H4 (cell line): ENCODE results near the gene PSMA5. TPM values are rescaled to one million over a fixed set of nuclear protein-coding genes. Genes with fewer than 3 reads are reported as not detected.

ENCODE experiments used
- DNase-seq: peaks from one replicate; pipeline ENCODE4 v3.0.0-alpha.2; 2015; ENCODE audit warnings: low spot score
- total RNA-seq: library from RNA; depleted of rRNA; stranded (reverse); fragments of >200 nt; shearing (Covaris generic); gene quantifications from 2 replicates; pipeline ENCODE4 v1.2.3, GENCODE V29; 2014; rRNA removed

Gene PSMA5
- total RNA-seq, 1 experiment from 2014 or later, result 184 TPM

DNA sequence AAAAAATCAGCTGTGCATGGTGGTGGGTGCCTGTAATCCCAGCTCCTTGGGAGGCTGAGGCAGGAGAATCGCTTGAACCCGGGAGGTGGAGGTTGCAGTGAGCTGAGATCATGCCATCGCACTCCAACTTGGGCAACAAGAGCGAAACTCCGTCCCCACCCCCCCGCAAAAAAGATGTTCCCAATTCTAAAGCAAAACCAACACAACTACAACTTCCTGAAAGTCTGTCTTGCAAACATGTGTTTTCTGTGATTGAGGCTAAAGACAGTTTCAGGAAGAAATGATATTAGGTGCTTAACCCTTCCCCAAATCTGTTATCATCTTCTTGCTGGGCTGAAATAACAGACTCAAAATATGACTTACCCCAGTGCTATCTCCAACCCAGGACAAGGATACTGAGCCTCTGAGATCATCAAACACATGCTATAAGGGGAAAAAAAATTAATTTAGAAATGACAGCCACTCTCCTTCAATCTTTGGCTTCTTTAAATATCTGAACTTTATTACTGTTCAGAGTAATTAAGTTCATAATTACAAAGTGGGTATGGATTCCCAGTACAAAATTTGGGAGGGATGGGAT is 57.0 kb downstream of the PSMA5 start:
- no peak for DNase-seq

DNA sequence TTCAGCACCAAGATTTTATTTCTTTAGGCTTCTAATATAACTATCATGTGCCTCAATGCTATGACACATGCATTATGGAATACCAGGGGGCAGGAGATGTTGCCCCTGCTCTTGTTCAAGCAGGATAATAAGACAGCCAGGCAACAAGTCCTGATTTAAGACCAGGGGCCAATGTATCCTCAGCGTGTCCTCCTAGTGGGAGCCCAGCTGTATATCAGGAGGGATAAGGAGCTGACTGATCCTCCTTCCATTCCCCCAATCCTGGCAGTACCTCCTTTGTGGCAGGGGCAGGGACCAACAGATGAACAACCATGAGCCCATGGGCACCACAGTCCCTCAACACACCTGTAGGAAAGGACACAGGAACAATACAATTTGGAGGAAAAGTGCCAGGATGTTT is 57.8 kb downstream of the PSMA5 start:
- DNase-seq, result no peak

DNA sequence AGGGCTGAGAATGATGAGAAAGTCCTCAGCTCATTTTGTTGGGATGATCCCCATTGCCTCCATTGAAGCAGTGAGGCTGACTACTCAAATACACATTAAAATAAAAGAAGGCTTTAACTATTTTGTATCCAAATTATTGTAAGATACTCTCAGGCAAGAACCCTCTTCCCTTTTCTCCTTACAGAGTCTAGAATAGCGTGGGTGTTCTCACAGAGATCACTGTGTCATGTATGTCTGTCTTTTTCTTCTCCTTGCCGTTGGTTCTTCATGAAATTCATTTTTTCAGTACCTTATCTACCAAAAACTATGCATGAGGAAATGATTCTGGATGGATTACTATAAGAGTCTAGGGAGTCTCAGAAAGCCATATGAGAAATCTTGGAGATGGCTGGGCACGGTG is 58.6 kb downstream of the PSMA5 start:
- no peak for DNase-seq

DNA sequence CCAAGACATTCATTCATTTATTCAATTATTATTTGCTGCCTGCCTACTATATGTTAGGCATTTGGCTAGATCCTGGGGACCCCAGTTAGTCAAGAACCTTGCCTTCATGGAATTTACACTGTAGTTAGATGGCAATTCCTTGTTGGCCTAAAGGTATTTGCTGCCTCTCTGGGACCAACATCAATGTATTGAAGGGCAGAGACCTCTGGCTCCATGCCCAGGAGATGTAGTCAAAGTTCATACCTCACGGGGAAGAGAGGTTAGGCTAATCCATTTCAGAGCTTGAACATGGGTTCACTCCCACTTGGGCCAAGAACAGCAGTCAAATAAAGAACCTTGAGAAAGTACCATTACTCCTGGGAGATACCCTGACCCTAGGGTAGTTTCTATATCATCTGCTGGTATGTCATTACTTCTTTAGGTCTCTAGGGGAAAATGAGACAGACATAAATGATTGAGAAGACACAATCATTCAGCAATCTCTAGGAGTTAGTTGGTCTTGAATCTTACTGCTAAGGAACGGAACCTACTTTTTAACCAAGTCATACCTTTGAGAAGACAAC is 60.5 kb downstream of the PSMA5 start:
- no peak for DNase-seq

DNA sequence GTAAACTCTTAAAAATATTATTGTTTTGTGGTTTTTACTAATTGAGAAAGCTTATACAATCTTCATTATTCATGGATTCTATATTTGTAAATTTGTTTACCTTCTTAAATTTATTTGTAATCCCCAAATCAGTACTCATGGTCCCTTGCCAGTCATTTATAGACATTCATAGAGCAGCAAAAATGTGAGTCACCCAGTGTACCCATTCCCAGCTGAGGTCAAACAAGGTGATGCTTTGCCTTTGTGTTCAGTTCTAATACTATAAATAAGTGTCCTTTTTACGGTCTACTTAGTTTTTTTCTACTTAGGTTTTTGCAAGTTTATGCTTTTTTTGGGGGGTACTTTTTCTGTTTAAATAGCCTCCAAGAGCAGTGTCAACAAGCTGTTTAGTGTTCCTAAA is 64.6 kb downstream of the PSMA5 start:
- no peak for DNase-seq

DNA sequence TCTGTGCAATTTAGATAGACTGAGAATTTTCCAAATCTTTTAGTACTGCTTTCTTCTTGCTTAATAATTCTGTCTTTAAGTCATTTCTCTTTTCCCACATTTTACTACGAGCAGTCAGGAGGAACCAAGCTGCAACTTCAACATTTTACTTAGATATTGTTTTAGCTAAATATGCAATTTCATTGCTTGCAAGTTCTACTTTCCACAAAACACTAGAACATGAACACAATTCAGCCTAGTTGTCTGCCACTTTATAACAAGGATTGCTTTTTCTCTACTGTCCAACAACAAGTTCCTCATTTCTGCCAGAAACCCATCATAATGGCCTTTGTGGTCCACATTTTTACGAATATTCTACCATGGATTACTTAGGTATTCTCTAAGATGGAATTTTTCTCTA is 65.2 kb downstream of the PSMA5 start:
- DNase-seq, result no peak

DNA sequence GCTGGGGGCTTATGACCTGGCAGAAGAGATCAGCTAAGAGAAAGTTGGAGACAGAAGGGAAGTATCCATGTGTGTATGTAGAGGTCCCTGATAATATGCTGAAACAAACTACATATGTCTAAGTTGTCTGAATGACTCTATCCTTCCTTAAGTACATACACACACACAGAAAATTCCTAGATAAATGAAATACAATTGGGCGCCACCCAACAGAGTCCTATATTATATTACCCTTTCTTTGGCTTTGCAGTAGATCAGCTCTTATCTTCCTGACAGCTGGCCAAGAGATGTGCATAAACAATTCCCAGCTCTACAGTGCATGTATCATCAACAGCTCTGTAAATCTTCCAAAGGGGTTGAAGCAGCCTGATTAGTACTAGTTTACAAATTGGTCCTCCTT is 68.6 kb downstream of the PSMA5 start:
- DNase-seq, result no peak

DNA sequence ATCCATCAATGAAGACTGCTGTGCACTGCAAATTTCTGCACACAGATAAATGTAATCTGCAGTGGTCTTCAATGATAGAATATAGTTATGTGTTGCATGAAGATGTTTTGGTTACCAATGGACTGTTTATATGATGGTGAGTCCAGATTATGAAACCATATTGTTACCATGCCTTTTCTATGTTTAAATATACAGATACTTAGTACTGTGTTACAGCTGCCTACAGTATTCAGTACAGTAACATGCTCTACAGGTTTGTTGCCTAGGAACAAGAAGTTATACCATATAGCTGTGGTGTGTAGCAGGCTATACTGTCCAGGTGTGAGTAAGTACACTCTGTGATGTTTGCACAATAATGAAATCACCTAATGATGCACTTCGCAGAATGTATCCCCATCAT is 69.3 kb downstream of the PSMA5 start:
- no peak for DNase-seq

DNA sequence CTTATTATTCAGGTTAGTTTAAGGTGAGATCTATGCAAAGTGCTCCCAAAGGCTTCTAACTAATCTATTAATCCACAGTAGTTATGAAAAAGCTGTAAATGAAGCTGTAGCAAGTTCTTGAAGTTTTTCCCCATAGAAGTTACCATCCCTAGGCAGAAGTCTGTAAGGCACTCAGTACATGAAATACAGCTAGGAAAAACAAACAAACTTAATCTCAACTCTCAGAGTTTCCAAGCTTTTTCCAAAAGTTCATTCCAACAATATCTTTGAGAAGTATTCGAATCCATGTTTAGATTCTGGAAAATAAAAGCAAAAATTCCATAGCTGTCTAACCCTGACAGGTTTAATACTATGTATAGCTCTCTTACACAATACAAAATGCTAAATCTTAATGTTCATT is 69.7 kb downstream of the PSMA5 start:
- DNase-seq, result no peak

DNA sequence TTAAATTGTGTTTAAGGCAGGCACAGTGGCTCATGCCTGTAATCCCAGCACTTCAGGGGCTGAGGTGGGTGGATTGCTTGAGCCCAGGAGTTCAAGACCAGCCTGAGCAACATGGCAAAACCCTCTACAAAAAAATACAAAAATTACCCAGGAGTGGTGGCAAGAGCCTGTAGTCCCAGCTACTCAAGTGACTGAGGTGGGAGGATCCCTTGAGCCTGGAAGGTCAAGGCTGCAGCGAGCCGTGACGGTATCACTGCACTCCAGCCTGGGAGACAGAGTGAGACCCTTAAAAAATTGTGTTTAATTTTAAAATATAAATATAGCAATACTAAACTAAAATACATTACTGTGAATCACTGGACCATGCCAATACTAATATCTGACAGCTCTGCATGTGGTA is 71.3 kb downstream of the PSMA5 start:
- DNase-seq, result no peak

DNA sequence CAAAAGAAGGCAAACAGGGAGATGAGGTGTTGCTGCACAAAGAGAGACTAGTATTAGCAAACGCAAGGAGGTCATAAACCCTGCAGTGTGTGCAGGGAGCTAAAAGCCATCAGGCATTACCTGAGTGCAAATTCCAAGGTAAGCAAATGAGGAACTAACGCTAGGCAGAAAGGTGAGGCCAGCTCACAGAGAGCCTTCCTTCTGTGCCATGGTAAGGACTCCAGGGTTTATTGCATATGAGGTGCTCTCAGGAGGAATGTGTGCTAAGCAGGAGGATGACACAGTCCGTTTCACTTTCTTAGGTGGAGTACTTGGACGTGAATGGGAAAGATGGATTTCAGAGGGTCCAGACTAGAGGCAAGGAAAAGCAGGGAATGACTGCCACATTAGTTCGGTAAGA is 74.8 kb downstream of the PSMA5 start:
- no peak for DNase-seq

DNA sequence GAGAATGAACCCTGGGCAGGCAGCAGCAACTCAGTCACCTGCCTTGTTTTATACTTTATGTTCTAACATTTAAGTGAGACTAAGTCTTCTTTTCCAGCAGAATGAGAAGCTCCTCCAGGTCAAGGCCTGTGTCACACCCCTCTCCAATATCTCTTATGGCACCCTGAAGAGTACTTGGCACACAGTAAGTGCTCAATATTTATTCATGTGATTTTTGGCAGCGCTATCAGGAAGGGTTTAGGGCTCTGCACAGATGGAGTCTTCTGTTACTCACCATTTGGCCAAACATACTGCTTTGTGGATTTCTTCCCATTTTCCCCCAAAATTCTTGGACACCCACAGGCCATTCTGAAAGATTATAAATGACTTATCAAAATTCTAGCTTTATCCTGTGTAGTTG is 75.6 kb downstream of the PSMA5 start:
- no peak for DNase-seq

DNA sequence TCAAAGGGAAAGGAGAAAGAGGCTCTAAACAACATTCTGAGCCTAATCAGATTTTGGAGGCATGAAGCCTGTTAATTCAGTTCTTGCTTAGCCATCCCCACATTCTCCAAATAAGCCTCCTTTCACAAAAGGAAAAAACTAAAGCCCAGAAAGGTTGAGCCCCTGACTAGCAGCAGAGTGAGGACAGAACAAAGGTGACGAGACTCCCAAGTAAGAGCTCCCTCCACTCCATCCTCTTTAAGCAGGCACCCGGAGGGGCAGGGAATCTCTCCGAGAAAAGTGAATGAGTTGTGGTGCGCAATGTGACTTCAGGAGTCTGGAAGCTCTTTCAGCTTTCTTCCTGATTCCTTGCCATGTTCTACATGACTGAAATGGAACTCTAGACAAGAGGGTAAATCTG is 76.1 kb downstream of the PSMA5 start:
- no peak for DNase-seq

Other genes with a start within 250 kb of the PSMA5 start
- 227 and 230 TPM in 2 replicates for gene SARS1, start 212.5 kb downstream of the PSMA5 start, total RNA-seq
- gene CELSR2, start 176.9 kb downstream of the PSMA5 start, total RNA-seq, result 1.7 and 1.9 TPM in 2 replicates
- 24.5 and 39.4 TPM in 2 replicates for gene PSRC1, start 143.3 kb downstream of the PSMA5 start, total RNA-seq
- not detected in 2 replicates for gene MYBPHL, start 119.4 kb downstream of the PSMA5 start, total RNA-seq
- 3.7 and 7.4 TPM in 2 replicates for gene SORT1, start 28.5 kb downstream of the PSMA5 start, total RNA-seq
- gene SYPL2, start 40.1 kb upstream of the PSMA5 start, total RNA-seq, result 0.27 and 0.54 TPM in 2 replicates
- 1.0 and 1.9 TPM in 2 replicates for gene ATXN7L2, start 57.5 kb upstream of the PSMA5 start, total RNA-seq
- 2.6 and 7.9 TPM in 2 replicates for gene CYB561D1, start 67.6 kb upstream of the PSMA5 start, total RNA-seq
- gene AMIGO1, start 83.3 kb upstream of the PSMA5 start, total RNA-seq, result 0.72 and 1.5 TPM in 2 replicates
- not detected in 2 replicates for gene GPR61, start 113.4 kb upstream of the PSMA5 start, total RNA-seq
- gene GNAI3, start 122.2 kb upstream of the PSMA5 start, total RNA-seq, result 9.0 and 9.8 TPM in 2 replicates
- 0.46 TPM in 1 of 2 replicates, not detected in the other for gene GNAT2, start 193.2 kb upstream of the PSMA5 start, total RNA-seq
- 37.0 and 41.6 TPM in 2 replicates for gene AMPD2, start 193.4 kb upstream of the PSMA5 start, total RNA-seq
- 15.9 and 27.2 TPM in 2 replicates for gene GSTM4, start 229.7 kb upstream of the PSMA5 start, total RNA-seq
- gene GSTM2, start 241.6 kb upstream of the PSMA5 start, total RNA-seq, result 1.6 and 4.6 TPM in 2 replicates